Measurements from ENCODE around the gene BTRC.

The BTRC gene

GRCh38 chr10:101557541-101557940 lies 203.6 kb downstream of the BTRC start:
- TF ChIP-seq CTCF (IDR thresholded peaks at IDR 0.05), result no peak

GRCh38 chr10:101558204-101558603 lies 204.2 kb downstream of the BTRC start:
- no peak for TF ChIP-seq CTCF (IDR thresholded peaks at IDR 0.05)

GRCh38 chr10:101558671-101559595 lies 205.0 kb downstream of the BTRC start:
- TF ChIP-seq CTCF (IDR thresholded peaks at IDR 0.05), result no peak

- no peak for TF ChIP-seq CTCF (IDR thresholded peaks at IDR 0.05)
These were observed 205.8 kb downstream of the BTRC start for GRCh38 chr10:101559596-101560297.

- no peak for TF ChIP-seq CTCF (IDR thresholded peaks at IDR 0.05)
These were observed 206.5 kb downstream of the BTRC start for GRCh38 chr10:101560298-101561067.

- no peak for TF ChIP-seq CTCF (IDR thresholded peaks at IDR 0.05)
These were observed 207.3 kb downstream of the BTRC start for GRCh38 chr10:101561068-101561915.
